ENCODE results near the gene CASP1.
A peak's percentile ranks its signal among the peaks of the same experiment; 100 is the strongest.
"Not testable (repeated sequence)": the region's sequence is repeated elsewhere in the genome, so short reads cannot be mapped to it uniquely, and the experiment has no call there.

Gene CASP1

DNA sequence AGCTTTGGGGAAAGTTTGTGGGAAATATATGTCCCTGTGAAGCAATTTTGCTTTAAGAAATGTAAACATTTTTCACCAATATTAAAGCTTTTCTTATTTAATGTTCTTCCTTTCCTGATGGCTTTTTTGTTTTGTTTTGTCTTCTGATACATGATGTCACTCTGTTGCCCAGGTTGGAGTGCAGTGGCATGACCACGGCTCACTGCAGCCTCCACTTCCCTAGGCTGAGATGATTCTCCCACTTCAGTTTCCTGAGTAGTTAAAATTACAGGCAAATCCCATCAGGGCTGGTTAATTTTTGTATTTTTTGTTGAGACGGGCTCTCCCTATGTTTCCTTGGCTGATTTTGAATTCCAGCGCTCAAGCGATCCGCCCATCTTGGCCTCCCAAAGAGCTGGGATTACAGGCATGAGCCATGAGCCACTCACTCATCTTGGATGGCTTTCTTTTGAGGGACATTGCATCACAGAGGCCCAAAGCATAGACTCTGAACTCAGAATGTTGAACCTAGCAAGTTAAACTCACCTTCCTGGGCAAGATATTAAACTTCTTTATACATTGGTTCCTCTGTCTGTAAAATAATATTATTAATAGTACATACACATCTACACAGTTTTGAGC lies 10.8 kb upstream of the CASP1 start:
- no peak for DNase-seq

DNA sequence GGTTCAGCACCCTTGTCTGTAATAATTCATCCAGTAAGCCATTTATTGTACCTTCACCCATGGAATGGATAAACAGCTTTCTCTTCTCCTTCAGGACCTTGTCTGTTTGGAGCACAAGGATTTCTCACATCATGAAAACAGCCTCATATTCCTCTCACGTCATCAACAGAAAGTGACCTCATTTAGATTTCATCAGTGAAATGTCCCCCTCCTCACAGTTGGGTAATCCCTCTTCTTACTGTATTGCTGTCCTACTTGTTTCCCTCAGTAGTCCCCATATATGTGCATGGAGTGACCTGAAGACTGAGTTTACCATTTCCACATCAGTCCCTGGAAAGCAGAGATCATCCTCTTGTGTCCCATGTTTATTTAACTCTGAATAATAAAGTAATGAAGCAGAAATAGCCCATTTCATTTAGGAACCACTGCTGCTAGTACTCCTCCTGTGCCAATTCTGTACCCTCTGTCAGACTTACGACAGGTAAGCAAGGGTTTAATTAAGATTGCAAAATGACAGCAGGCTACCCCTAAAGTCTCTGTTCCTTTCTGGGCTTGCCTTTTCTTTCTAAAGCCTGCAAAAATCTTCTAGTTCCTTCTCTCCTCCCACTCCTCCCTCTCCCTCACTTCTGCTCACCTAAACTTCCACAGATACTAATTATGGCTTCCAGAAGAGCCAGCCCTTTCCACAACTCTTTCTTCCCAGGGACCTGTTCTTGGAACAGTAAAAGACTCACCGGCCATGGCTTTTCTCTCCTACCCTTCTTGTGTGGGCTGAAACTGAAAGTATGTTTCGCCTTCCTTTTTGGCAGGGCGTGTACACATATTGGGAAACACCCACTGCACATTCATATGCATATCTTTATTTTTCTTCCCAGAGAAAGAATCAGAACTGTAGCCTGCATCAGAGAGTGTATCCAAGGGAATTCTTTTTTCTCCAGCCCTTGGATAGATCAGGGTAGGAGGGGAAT lies 9.9 kb upstream of the CASP1 start, which contains the start of gene CARD16:
TSS of gene CARD16 (minus strand) at position 779 of the 968 bp plus-strand sequence. CDS start at position 741, 38 bp downstream.
- not testable (repeated sequence) for DNase-seq

DNA sequence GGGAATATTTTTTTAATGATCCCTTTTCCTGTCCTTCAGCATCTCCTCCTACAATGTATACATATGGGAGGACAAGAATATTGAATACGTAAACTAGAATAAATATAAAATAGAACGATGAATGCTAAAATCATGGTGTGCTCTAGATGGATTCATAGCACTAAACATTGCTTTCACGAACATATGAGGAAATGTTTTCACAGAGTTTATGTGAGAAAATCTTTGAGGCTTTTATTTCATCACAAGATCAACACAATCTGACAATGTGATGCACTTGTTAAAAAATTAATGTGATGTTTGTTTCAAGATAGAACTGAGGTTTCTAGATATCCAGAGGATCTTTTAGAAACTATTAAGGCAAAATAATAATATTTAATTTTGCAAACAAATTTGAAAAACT lies 7.2 kb upstream of the CASP1 start:
- no peak for DNase-seq

DNA sequence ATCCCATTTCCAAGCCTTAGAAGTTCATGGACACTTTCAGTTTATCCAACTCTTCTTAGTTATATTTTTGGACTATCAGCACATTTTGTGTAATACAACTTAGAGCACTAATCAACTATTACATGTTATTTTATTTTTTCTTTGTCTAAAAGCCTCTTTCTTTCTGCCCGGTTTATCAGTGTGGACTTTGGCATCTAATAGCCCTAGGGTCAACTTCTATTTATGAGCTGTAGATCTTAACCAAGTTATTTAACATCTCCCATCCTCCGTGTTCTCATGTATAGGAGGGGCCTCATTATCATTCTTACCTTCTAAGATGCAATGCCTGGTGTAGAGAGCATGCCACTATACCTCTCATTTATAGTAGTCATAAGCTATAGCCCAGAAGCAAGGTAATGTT lies 5.8 kb upstream of the CASP1 start:
- DNase-seq, result no peak

DNA sequence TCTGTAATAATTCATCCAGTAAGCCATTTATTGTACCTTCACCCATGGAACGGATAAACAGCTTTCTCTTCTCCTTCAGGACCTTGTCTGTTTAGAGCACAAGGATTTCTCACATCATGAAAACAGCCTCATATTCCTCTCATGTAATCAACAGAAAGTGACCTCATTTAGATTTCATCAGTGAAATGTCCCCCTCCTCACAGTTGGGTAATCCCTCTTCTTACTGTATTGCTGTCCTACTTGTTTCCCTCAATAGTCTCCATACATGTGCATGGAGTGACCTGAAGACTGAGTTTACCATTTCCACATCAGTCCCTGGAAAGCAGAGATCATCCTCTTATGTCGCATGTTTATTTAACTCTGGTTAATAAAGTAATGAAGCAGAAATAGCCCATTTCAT lies 556 bp downstream of the CASP1 start:
- DNase-seq, result not testable (repeated sequence)

DNA sequence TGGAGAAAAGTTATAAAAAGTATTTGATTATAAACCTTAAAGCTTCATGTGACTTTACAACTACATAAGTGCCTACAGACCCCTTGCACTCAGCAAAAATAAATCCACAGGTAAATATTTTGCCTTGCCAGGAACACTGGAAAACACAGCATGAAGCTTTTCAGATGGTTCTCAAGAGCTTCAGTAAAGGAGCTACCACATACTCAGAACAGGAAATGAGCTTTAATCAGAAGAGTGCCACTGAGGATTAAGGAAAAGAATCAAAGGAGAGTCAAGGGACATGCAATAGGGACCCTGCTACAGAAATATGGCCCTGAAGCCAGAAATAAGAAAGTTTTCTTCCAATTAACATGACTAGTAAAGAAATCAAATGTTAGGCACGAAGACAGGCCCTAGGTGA lies 1.2 kb downstream of the CASP1 start:
- DNase-seq, result no peak

DNA sequence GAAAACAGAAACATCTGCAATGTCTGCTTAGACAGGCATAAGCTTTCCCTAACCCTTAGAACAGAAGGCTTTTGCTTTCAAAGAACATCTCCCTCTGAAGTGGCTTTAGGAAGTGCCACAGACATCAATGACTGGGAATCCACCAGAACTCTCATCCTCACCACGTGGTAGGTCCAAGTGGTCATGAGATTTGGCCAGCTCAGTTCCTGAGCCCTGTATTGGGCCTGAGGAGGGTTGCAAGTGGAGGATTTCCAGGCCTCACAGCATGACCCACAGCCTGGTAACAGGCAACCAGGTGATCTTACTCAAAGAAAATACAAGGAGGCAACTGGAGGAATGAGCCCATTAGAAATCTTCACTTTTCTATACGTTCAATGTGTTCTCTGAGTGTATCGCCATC lies 1.6 kb downstream of the CASP1 start:
- no peak for DNase-seq

DNA sequence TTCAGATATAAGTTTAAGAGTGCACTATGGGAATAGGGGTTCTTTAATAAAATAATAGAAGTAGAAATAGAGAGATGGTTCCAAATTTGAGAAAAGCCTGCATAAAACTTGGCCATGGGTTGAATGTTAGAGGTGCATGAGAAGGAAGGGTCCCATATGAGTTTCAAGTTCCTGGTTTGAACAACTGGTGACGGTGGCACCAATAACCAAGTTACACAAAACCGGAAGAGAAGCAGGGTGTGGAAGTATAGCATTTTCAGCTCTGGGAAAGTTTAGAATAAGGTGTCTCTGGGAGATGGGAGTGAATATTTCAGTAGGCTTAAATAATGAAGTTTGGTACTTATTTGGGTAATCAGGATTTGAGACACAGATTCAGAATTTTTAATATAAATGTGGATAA lies 2.4 kb downstream of the CASP1 start:
- DNase-seq, result no peak

DNA sequence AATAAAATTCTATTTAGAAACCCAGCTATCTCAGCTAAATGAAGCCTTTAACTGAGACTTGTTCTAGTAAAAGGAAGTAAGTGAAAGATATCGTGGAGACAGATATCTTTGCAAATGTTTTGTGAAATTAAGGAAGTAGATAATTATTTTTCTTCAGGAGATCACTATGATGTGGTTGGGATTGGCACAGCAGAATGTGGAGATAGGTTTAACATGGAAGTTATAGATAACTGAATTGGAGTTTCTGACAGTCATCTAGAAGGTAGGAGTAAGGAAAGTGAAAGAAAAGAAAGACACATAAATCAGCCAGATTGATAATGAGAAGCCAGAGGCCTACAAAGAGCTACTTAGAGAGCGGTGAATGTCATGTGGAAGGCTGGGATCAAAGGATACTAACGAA lies 7.3 kb downstream of the CASP1 start:
- no peak for DNase-seq

DNA sequence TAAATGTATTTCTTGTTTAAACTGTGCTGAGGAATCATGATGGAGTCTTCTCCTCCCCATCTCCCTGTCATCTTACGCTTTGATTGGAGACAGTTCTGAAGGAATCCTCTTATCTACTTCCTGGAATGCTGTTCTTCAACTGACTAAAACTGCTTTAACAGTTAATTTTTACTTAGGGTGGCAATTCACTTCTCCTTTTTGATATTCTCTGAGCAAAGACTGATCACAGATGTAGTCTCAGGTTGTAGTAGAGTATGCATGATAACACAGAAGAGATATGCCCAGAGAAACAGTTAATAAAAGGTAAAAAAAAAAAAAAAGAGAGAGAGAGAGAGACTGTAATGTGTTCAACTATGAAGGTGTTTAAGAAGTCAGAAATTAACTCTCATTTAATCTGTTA lies 10.6 kb downstream of the CASP1 start:
- no peak for DNase-seq

DNA sequence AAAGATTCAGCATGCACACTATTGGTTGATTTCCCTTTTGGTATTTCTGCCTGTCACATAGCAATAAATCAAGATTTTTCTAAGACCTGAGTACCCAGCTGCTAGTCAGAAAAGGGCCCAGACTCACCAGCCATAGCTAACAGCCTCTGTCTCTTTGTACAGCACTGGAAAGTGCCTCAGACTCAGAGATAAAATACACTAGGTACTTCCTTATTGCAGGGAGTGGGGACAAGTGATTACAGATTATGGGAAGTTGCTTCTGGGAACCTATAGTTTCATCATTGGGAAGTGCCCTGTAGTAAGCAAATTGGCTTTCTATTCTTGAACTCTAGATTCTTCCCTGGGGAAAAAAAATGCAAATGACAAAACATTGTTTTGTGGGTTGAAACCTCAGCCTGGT lies 11.9 kb downstream of the CASP1 start, which contains the start of gene CASP5:
TSS of gene CASP5 (minus strand) at position 166 of the 400 bp plus-strand sequence. CDS start at position 134, 32 bp downstream.
- DNase-seq, result no peak

DNA sequence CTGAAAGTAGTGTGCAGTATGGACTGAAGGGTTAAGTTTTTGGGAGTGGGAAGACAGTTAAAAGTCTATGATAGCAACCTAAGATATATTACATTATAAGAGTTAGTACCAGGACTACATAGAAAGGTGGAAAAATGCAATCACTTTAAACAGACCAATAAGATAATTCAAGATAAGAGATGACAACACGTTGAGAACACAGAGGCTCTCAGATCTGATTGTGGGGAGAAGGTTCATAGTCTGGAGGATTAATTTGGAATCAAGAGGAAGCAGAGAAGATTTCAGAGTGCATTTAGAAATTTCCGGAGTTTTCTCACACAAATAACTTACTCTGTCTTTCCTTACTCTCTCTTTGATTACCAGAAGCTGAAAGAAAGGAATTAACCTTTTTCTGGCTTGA lies 12.4 kb downstream of the CASP1 start:
- DNase-seq, result no peak

DNA sequence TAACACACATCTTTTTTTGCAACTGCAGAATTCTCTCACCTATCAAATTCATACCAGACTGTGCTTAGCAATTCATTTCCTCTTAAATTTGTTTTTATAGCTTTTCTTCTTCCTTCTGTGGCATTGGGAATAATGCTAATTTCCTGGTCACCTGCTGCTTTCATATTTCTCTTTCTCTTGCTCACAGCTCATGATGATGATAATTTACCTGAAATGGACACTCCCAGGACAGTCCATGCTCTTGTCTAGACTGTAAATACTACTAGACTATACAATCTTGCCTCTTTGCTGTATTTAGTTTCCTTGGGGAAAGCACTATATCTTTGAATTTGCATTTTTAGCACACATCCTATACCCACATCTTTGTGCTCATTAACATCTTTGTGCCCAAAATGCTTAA lies 27.5 kb downstream of the CASP1 start:
- no peak for DNase-seq

DNA sequence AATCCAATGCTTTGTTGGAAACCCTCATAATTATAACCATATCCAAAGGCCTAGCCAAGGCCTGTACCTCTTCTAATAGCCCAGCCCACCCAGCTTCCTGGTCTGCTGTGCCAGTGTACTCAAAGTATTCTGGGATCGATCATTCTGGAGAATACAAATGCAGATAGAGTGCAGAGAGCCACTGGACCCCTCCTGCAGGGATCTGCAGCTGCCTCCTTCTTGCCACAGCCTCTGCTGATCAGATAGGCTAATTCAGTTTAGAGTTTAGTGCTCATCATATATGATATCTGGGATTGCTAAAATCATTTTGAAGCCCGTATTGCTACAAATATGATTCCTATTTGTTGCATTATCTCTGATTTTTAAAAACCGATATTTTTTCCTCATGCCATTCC lies 29.5 kb downstream of the CASP1 start:
- no peak for DNase-seq

DNA sequence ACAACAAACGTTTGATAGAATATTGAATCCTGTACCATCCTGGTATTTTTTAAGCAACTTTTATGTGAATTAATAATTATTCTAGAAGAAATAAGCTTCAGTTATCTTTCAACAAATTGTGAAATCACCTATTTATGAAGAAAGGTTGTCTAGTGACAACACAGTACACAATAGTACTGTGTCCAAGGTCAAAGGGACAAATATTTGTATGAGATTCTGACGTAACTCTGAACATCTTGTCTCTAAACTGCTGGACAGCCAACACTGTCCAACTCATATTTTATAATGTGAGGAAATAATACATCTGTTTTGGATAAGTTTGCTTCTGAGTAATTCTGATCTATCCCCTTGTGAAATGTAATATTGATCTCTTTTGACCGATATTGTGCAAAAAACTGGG lies 30.9 kb downstream of the CASP1 start:
- no peak for DNase-seq

DNA sequence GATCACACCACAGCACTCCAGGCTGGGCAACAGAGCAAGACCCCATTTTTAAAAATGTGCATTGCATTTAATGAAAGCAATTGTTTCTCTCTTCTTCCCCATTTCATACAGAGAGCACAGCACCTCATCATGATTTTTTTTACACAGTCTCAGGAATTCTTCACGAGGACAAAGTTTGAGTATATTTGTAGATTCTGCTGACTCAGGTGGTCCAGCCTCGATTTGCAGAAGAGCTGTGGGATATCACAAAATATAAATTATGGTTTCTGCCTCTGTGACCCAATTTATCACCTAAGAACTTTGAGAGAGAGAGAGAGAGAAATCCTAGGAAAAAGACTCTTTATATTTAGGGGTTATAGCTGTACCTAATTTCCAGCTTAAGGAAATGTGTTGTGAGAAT lies 31.8 kb downstream of the CASP1 start:
- DNase-seq, result no peak

DNA sequence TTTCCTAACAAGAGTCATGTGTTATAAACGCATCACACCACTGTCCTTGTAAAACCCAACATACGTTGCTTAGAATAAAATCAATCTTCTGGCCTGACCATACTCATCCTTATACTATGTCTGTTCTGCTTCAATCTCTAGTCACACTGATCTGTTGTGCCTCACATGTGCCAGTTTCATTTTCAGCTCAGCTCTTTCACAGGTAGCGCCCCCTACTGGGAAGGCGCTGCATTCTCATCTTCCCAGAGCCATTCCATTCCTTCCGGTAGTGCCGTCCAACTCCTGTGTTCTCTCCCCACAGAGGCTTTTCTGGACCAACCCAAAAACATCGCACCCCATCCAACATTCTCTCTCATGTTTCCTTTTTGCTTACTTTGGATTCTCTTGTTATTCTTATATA lies 34.1 kb downstream of the CASP1 start:
- DNase-seq, result peak; percentile 46

DNA sequence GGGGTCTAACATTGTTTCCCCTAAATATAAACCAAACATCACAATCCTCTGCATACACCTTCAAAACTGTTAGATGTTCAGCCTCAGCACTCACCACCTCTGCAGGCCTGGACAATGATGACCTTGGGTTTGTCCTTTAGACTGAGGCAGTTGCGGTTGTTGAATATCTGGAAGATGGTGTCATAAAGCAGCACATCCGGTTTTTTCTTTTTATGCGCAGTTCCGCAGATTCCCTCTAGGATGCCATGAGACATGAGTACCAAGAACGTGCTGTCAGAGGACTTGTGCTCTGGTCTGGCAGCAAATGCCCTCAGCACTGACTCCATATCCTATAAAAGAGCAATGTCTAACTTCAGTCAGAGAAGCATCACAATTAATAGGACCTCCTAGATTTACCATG lies 34.8 kb downstream of the CASP1 start:
- no peak for DNase-seq

DNA sequence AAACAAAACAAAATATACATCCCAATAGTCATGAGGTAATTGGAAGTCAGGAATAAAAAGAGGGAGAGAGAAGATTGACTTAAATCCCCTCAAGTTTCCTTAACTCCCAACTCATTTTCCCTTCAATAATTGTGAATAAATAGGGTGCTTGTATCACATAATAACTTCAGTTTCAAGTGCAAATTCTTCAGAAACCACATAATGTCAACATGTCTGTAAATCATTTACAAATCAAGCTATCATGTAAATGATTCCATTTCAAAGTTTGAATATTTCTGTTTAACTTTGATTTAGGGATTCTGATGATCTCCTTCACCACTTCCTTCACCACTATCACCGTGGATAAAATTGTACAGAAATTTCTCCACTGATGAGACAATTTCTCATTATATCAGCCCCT lies 35.2 kb downstream of the CASP1 start:
- DNase-seq, result no peak

DNA sequence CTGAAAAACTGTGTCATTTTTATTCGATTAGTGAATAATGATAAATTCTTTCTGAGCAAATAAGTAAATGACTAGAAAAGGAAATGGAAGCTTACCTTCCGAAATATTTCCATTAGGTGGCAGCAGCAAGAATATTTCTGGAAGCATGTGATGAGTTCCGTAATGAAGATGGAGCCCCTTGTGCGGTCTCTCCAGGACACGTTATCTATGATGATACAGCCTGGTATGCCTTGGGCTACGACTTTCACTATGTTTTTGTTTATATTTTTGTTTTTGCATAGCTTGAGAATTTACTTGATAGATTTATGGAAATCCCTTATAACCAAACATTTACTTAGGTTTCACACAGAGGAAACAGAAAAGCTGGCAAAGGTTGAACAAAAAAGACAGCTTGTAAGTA lies 37.7 kb downstream of the CASP1 start:
- DNase-seq, result no peak

DNA sequence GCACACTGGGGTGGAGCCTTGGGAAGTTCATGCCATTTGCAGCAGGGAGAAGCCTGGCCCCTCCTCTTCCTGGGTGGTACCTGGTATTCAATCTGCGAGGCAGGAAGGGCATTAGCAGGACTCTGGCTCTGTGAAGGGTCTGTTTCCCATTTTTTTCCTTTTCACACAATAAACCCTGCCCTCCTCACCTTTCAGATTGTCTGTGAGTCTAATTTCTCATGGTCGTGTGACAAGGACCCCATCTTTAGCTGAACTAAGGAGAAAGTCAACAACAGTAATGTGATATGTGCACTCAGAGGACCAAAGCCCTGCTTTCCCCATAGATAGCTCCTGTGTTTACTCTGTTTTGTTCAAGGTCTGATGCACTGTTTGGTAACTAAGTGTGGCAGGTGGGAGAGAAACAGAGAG lies 39.9 kb downstream of the CASP1 start:
- no peak for DNase-seq

DNA sequence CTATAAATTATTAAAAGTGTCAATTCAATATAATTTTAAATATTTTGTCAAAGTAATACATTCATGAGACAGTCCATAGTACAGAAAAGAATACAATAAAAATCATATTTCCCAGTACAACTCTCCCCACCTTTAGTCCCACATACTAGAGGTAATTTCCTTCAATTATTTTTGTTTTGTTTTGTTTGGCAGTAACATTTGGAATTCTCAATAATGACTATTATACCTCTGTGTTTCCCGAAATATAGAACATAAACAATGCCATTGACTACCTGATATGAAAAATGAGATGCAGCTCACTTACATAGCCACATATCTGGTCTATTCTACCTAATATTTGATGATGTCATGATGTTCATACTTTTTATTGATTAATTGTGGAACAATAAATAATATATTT lies 42.2 kb downstream of the CASP1 start:
- no peak for DNase-seq

DNA sequence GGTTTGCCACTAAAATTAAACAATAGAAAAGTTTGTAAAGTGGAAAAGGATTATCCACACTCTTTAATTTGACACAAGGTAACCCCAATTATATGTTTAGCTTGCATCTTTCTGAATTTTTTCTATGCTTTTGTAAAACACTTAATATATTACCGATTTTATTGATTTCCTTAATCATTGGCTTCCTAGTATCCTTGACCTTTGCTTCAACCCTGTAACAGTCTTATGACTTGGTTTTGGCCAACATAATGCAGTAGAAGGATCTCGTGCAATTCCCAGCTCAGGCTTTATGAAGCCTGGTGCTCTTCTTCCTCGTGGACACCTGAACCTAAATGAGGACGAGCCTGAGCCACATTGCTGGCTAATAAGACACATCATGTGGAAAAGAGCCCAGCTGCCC lies 43.0 kb downstream of the CASP1 start:
- no peak for DNase-seq

DNA sequence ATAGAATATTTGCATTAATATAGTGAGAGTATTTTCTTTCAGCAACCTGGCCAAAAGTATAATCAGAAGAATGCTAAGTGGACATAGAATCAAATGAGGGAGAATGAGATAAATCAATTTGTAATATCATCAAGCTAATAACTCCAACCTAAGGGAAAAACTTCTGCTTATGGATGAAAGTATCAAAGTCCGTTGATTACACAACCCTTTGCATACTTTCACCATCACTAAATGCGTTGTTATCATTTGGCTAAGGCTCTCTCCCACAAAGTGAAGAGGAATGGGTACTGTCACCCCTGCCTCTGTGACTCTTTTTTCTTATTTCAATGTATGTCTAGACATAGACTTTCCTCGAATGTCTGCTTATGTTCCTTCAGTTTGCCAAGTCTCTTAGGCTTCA lies 50.1 kb downstream of the CASP1 start:
- DNase-seq, result no peak
